CD4-positive, alpha-beta T cell treated with Interleukin-2 at 100 ng/mL for 4 hours (primary cell): ENCODE data around the gene BBC3.
A peak's percentile ranks its signal among the peaks of the same experiment; 100 is the strongest.

Experiments used
- DNase-seq: peaks from one replicate; pipeline ENCODE4 v3.0.0-alpha.2; 2020; ENCODE audit warnings: low spot score

The BBC3 gene

DNA sequence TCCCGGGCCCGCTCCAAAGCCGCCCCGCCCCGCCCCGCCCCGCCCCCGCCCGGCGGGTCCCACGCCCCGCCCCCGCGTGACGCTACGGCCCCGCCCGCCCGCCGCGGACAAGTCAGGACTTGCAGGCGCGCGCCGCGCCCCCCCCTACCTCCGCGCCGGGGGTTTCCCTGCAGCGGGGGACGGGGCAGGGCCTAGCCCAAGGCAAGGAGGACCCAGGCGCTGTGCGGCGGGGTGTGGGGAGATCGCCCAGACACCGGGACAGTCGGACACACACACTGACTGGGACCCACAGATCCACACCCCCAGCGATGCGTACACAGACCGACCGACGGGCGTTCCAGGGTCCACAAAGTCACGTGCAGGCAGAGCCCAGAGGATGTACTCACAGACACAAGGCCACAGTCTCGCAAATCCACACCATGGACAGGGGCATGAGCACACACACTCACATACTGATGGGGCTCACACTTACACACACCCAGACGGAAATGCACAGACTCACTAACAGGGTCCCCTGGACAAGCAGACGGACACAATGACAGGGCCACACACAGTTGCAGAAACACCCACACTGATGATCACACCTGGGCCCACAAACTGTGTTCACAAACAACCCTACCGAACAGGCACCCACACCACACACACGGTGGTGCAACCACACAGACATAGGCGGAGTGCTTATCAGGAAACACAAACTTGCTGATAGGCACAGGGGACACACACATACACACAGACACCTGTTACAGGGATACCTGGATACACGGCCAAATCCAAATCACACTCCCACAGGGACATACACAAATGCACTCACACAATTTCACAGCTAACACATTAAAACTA lies 436 bp upstream of the BBC3 start:
- DNase-seq: peak; percentile 91

DNA sequence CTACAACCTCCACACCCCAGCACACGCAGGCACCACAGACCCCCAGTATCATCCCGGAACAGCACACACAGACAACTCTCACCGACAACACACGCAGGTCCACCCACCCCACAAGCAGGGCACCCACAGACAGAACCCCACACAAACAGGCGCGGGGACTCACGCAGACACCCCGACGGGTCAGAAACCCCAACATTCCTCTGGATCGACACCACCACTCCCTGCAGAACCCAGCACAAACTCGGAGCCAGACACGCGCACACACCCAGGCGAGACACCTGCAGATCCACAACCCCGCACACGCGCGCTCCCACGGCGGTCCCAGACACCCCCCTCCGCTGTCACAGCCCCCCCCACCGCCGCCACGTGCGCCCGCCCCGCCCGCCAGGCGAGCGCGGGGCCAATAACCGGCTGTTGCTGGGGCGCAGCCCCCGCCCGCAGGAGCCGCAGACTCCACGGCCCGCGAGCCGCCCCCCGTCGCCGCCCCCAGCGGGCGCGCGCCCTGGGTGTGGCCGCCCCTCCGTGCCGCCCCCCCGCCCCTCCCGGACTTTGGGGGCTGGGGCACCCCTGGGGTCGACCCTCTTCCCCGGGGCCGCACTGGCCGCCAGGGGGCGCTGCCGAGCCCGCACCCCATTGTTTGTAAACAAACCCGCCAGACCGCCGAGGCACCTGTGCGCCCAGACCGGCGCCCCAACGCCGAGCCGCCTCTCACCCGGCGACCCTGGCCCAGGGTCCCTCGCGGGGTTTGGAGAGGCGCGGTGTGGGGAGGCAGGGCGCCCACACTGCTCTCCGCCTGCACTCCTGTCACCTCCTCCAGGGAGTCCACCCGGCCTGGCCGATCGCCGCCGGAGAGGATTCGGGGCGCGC lies 712 bp downstream of the BBC3 start:
- peak; percentile 80 for DNase-seq

DNA sequence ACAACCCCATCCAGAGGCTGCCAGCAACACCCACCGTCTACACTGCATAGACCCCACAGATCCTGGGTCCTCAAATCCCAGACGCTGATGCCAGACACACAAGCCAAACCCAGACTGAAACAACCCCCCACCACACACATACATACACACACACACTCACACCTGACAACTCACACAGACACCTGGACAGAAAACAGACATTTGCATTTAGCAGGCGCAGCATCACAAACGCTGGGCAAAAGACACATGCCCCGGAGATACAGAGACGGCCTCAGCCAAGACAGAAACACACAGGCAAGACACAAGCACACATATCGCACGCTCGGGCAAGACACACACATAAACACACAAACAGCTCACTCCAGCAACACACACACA lies 1.3 kb downstream of the BBC3 start:
- DNase-seq: peak; percentile 32

DNA sequence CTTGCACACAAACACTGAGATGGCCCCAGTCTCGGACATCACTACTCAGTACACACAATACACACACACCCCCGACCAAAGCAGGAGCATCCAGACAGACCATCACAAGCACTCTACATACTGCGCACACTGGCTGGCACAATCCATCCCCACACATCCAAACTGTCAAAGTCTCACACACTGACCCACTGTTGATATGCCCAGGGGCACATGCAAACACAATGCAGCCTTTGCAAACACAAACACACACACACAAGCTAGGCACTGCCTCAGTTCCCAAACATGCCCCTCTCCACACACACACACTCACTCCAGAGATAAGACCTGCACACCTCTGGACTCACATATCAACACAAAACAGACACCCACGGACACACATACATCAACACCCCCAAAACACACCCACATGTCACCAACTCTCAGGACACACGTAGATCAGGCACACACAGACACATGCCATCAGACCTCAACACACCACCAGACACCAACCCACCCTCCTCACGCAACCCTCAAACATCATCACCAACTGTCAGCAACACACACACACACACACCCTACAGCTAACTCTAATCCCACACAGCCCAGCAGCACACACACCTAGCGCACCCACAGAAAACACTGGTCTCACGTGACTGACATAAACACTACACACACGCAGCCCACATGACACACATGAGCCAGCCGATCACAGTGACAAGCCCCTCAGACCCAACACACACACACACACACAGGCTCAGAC lies 1.9 kb downstream of the BBC3 start:
- peak; percentile 55 for DNase-seq

DNA sequence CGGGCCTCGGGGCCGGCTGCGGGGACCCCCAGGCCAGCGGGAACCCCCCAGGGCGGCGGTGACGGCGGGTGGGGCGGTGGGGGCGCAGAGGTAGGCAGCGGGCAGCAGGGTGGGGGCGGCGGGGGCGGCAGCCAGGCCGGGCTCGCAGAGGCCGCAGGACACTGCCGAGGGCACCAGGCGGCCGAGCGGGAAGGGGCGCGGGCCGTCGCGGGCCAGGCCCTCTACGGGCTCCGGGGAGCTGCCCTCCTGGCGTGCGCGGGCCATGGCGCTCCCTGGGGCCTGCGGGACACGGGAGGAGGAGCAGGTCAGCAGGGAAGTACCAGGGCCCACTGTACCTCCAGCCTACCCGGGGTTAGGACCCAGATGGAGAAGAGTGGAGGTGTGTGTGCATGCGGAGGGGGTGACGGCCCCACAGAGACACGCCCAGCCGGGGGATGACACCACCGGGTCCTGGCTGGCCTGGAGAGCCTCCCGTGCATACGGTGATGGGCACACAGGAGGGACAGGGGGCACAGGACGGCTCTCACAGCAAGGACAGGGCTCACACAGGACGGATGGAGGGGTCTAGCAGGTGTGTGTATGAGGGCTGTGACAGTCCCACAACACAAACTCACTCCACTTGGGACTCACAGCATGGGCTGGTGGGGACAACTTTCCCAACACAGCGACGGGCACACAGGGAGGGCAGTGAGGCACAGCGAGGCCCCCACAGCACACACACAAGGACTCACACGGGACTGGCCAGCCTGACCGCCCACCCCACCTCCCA lies 2.6 kb downstream of the BBC3 start:
- DNase-seq: peak; percentile 41

DNA sequence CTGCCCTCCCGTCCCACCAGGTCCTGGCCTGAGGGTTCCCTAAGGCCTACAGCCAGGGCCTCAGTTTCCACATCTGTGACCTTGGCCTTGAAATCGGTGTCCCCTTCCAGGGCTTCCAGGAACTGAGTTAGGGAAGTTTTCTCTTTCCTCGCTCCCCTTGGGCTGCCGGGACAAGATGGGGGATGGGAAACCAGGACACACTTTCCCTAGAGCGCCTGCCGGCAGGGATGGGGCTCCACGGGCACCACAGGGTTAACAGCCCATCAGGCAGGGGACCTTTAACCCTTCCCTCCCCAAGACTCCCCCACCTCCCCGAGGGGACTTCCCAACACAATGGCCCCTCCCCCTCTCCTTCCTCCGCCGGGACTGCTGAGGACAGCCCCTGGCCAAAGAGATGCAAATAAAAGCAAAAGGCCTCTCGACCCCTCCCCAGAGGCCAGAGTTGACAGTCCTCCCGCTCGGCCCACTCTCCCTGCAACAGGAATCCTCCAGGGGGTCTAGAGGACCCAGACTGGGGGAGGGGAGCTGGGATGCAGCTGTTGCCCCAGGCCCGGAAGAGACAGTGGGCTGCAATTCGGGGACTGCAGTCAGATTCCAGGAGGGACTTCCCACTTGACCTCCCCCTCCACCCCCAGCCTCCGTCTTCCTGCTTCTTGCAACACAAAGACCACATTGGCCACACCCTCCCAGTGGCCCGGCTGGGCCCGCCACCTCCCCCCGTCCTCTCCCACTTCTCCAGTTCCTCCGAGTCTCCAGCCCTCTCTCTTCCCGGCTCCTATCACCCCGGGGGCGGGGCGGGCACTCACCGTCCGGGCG lies 3.4 kb downstream of the BBC3 start:
- peak; percentile 41 for DNase-seq

DNA sequence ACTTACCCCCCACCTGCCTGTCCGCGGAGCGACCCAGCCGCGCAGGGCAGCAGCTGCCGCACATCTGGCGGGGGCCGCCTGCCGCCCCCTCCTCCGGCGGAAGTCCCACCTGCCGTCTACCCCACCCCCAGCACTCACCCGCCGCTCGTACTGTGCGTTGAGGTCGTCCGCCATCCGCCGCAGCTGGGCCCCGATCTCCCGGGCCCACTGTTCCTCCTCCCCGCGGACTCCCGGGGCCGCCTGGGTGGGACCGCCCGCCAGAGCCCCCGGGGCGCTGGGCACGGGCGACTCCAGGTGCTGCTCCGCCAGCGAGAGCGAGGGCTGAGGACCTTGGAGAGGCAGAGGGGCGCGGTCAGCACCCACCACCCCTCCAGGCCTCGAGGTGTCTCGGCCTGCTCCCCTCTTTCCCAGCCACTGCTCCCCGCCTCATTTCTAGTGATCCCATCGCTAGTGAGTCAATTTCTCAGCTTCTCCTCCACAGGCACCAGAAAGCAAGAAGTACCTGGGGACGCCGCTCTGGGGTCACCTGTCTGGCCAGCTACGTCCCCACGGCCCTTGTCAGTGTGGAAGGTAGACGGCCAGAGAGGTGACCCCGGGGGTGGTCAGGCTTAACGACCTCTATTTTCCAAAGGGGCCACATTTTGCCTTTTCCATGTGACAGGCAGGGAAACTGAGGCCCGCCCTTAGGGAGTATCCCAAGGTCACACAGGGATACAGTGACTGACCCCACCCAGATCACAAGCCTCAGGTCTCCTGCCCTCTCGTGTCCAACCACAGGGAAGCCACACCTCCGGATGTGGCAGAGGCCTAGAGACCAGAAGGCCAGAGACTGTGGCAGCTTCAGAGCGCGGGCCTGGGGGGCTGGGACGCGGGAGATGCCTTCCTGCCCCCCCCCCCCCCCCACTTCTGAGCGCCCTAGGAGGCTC lies 4.3 kb downstream of the BBC3 start:
- DNase-seq: peak; percentile 54

GRCh38 chr19:47225746-47226425 lies 5.1 kb downstream of the BBC3 start:
- peak; percentile 90 for DNase-seq

GRCh38 chr19:47221890-47222289 lies 9.1 kb downstream of the BBC3 start:
- no peak for DNase-seq

DNA sequence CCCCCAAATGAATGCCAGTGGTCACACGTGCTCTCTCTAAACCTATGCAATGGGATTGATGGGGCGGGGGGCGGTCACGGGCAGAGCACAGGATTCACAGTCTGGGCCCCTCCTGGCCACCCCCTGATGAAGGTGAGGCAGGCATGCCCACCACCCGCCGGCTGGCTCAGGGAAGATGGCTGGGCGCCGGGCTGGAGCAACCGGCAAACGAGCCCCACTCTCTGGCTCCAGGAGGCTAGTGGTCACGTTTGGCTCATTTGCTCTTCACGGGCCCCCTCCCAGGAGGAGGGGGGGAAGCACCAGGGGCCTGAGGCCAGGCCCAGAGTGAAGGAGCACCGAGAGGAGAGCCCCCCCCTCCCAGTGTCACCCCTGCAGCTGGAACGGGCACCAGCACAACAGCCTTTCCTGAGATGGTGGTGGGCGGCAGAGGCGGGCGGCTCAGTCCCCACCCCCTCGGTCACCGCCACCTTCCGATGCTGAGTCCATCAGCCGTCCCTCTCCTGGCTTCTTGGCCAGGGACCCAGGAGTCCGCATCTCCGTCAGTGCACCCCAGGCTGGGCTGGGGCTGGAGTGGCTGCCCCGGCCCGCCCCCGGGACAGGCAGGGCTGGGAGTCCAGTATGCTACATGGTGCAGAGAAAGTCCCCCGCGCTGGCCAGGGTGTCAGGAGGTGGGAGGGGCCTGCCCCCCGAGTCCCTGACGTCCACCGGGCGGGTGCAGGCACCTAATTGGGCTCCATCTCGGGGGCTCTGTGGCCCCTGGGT lies 9.7 kb downstream of the BBC3 start:
- no peak for DNase-seq

GRCh38 chr19:47215581-47215980 lies 15.4 kb downstream of the BBC3 start:
- no peak for DNase-seq

DNA sequence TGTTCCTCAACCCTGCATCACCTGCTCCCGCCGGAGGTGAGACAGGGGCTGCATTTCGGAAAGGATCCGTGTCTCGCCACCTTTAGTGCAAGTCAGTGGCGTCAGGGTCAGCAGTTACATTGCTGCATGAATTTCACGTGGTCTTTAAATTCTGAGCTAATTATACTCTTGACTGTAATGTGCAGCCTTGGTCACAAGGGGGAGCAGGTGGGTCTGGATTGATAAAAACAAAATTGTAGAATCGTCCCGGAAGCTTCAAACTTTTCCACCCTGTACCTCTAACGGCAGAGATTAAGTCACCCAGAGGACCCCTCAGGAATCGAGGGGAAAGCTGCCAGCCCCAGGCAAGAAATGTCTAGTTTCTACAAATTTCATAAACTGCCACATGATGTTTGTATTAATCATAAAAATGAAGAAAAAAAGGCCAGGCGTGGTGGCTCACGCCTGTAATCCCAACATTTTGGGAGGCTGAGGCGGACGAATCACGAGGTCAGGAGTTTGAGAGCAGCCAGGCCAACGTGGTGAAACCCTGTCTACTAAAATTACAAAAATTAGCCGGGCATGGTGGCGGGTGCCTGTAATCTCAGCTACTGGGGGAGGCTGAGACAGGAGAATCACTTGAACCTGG lies 20.2 kb downstream of the BBC3 start:
- peak; percentile 87 for DNase-seq

DNA sequence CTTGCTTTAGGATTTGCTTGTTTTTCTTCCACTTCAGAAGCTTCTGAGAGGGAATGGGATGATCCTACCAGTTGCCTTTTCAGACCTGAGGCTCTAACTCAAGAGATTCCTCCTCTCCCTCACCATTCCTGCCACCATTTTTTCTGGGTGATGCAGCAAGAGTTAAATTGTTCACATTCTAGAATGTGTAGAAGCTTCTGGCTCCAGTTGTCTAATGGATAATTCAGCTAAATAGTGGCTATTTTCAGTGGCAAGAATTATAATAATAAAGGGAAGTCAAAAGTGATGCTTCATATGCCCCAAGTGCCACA lies 20.9 kb downstream of the BBC3 start:
- DNase-seq: no peak

- DNase-seq: no peak
Measured at GRCh38 chr19:47209319-47210179, 21.4 kb downstream of the BBC3 start.

DNA sequence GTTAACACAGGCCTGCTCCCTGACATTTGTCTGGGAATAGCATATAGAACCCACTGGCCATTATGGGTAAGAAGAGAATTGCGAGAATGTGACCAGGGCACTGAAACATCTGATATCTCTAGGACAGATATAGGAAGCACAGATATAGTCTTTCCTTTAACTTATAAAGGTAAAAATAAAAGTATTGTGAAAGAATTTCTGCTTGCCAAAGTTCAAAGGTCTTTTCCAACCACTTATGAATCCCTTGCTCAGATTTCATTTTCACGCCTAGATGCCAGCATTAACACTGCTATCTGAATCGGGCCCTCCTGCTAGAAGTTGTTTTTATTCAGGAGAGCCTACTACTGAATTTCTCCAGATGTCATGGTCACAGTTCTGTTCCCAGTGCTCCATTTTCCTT lies 27.7 kb downstream of the BBC3 start:
- DNase-seq: no peak

DNA sequence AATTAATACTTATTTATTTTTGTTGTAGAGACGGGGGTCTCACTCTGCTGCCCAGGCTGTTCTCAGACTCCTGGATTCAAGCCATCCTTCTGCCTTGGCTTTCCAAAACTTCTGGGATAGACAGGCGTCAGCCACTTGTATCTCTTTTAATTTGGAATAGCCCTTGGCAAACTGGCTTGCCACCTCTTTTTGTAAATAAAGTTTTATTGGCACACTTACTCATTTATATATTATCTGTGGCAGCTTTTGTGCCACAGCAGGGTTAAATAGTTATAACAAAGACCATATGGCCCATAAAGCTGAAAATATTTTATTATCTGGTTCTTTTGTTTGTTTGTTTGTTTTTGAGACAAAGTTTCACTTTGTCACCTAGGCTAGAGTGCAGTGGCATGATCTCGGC lies 30.5 kb downstream of the BBC3 start:
- DNase-seq: no peak

DNA sequence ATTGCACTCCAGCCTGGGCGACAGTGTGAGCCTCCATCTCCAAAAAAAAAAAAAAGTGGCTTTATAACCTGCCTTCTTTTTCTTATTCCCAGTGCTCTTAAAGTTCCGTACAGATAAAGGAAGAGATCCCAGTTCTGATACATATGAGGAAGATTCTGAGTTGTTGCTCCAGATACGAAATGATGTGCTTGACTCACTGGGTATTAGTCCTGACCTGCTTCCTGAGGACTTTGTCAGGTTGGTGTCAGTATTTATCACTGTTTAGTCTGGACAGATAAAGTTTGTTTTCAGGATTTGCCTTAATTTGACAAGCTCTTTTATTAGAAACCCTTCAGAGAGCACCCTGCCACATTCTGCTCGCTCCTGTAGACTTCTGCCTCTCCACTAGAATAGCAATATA lies 33.9 kb downstream of the BBC3 start:
- no peak for DNase-seq
